Neural cell (in vitro differentiated cells): ENCODE measurements around the gene ROM1. TPM values are rescaled to one million over a fixed set of nuclear protein-coding genes. Genes with fewer than 3 reads are reported as not detected.

Experiments used
- H2AFZ ChIP-seq: fragments of 200-600, 300-800 bp; sonication (generic), shearing (Covaris generic); 2 replicates; pipeline ENCODE4 v1.6.0; 2014; ENCODE audit warnings: low read depth, mild to moderate bottlenecking, antibody characterized with exemption, low read length, moderate library complexity
- H3F3A ChIP-seq: fragments of 200-600 bp; shearing (Covaris generic); 2 replicates; pipeline ENCODE4 v1.6.1; 2016; ENCODE audit warnings: mild to moderate bottlenecking, moderate library complexity, mixed read lengths, antibody characterized with exemption, low read length; ENCODE audit not compliant: insufficient read depth, poor library complexity, severe bottlenecking
- H3K27ac ChIP-seq: fragments of 200-600, 300-800 bp; sonication (generic), shearing (Covaris generic); 2 replicates; pipeline ENCODE4 v1.5.1; 2014; ENCODE audit warnings: mild to moderate bottlenecking, low read length, moderate library complexity
- H3K27me3 ChIP-seq: fragments of 300-800, 200-600 bp; sonication (generic), shearing (Covaris generic); 2 replicates; pipeline ENCODE4 v1.6.0; 2014; ENCODE audit warnings: mild to moderate bottlenecking, low read depth, low read length, moderate library complexity; ENCODE audit not compliant: insufficient read depth
- H3K36me3 ChIP-seq: fragments of 300-800, 200-600 bp; sonication (generic), shearing (Covaris generic); 2 replicates; pipeline ENCODE4 v1.5.1; 2014; ENCODE audit warnings: mild to moderate bottlenecking, antibody characterized with exemption, low read length, moderate library complexity; ENCODE audit not compliant: insufficient read depth
- H3K4me2 ChIP-seq: fragments of 300-800, 200-600 bp; sonication (generic), shearing (Covaris generic); 2 replicates; pipeline ENCODE4 v1.6.0; 2014; ENCODE audit warnings: mild to moderate bottlenecking, low read length
- H3K4me3 ChIP-seq: fragments of 300-800, 200-600 bp; sonication (generic), shearing (Covaris generic); 2 replicates; pipeline ENCODE4 v1.5.1; 2014; ENCODE audit warnings: mild to moderate bottlenecking, low read length, moderate library complexity
- H3K79me2 ChIP-seq: fragments of 200-600 bp; shearing (Covaris generic); replicated peaks from 2 replicates; pipeline ENCODE4 v1.6.0; 2014; ENCODE audit warnings: mild to moderate bottlenecking, low read length, moderate library complexity; ENCODE audit not compliant: insufficient read depth
- H3K9ac ChIP-seq: fragments of 300-800, 200-600 bp; sonication (generic), shearing (Covaris generic); 2 replicates; pipeline ENCODE4 v1.6.1; 2016; ENCODE audit warnings: mild to moderate bottlenecking, low read length, mixed read lengths
- H3K9me2 ChIP-seq: fragments of 200-600 bp; shearing (Covaris generic); 2 replicates; pipeline ENCODE4 v1.6.1; 2016; ENCODE audit warnings: mild to moderate bottlenecking, low read length, mixed read lengths; ENCODE audit not compliant: insufficient read depth
- H3K9me3 ChIP-seq: fragments of 200-600, 300-800 bp; sonication (generic), shearing (Covaris generic); 2 replicates; pipeline ENCODE4 v1.6.1; 2016; ENCODE audit warnings: mild to moderate bottlenecking, mixed run types, low read length, moderate library complexity, mixed read lengths
- H4K20me1 ChIP-seq: fragments of 200-600 bp; shearing (Covaris generic); 2 replicates; pipeline ENCODE4 v1.6.1; 2016; ENCODE audit warnings: mild to moderate bottlenecking, mixed run types; ENCODE audit not compliant: insufficient read depth
- EP300 ChIP-seq: fragments of 450-650 bp; conservative IDR thresholded peaks from 2 replicates; pipeline ENCODE4 v1.6.1; 2014; ENCODE audit warnings: antibody characterized with exemption, mild to moderate bottlenecking, moderate library complexity; ENCODE audit not compliant: poor library complexity, severe bottlenecking
- EZH2 ChIP-seq: fragments of 200-600, 300-800 bp; shearing (Covaris generic), sonication (generic); IDR thresholded peaks from 2 replicates; pipeline ENCODE4 v1.6.1; 2014; ENCODE audit warnings: antibody characterized with exemption, low read length, borderline replicate concordance, mild to moderate bottlenecking; ENCODE audit not compliant: insufficient read depth, poor library complexity, severe bottlenecking
- MXI1 ChIP-seq: fragments of 450-650 bp; conservative IDR thresholded peaks from 2 replicates; pipeline ENCODE4 v1.6.1; 2014; ENCODE audit warnings: antibody characterized with exemption, mild to moderate bottlenecking; ENCODE audit not compliant: poor library complexity, severe bottlenecking
- POLR2AphosphoS5 ChIP-seq: IDR thresholded peaks from 2 replicates; pipeline ENCODE4 v1.6.1; 2012
- RAD21 ChIP-seq: fragments of 450-650 bp; conservative IDR thresholded peaks from 2 replicates; pipeline ENCODE4 v1.6.1; 2014; ENCODE audit warnings: antibody characterized with exemption, mild to moderate bottlenecking, moderate library complexity
- SMC3 ChIP-seq: fragments of 450-650 bp; conservative IDR thresholded peaks from 2 replicates; pipeline ENCODE4 v1.6.1; 2014; ENCODE audit warnings: antibody characterized with exemption, mild to moderate bottlenecking, moderate library complexity; ENCODE audit not compliant: poor library complexity
- TAF1 ChIP-seq: IDR thresholded peaks from 2 replicates; pipeline ENCODE4 v1.6.1; 2012; ENCODE audit warnings: low read depth
- polyA plus RNA-seq: library from polyadenylated mRNA; depleted of rRNA; stranded (reverse); fragments of >200 nt; gene quantifications from 2 replicates; pipeline ENCODE4 v1.2.3, GENCODE V29; 2014
- TF ChIP-seq, protein P1 (sequence below): IDR thresholded peaks from 2 replicates; pipeline ENCODE4 v1.6.1; 2012; ENCODE audit warnings: borderline replicate concordance
- TF ChIP-seq, protein P2 (sequence below): fragments of 450-650 bp; IDR thresholded peaks from 2 replicates; pipeline ENCODE4 v1.5.1; 2014; ENCODE audit warnings: antibody characterized with exemption, mild to moderate bottlenecking, moderate library complexity; ENCODE audit not compliant: poor library complexity, severe bottlenecking

The ROM1 gene
- polyA plus RNA-seq, 1 donor from 2014 or later, result 0.31 TPM

DNA sequence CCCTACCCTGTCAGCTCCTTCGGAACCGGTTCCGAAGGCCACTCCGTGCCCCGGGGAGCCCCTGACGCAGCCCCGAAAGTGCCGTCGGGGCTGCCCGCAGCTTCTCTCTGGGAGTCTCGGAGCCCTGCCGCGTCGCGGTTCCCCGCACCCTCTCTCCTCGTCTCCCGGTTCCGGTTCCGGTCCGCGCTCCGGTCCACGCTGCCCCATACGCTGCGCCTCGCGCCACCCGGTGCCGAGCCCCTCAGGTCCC lies 12.0 kb upstream of the ROM1 start:
- no peak for TF ChIP-seq RAD21
- peaks cover 35% of the 10 kb centered on the region for H3K79me2 ChIP-seq

DNA sequence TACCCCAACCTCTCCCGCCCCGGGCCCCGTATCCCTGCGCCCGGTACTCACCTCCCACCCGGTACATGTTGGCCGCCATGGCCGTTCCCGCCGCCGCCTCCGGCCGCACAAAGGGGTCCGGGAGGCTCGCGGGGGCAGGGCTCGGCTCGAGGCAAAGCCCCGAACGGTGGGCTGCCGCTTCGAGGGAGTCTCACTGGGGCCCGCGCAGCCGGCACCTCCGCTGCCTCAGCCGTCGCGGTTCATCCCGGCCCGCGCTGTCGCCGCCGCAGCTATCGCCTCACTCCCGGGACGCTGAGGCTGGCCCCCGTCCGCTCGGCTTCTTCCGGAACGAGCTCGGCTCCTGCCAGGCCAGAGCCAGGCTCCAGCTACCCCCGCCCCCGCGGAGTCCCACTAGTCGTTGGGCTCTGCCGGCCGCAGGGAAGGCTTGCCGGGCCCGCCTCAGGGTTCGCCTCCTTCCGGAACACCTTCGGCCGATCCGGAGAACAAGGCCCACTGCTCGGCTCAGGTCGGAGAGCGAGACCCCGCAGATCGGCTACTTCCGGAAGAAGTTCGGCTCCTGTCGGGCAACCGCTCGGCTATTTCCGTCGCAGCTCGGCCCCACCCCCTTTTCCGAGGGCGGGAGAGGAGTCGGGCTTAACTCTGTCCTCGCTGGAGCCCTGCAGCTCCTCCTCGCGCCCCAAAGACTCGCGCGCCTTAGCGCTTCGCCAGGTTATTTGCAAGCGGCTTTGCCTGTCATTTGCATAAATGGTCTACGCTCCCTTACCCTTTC lies 11.5 kb upstream of the ROM1 start, which contains the start of gene MTA2:
MTA2 (minus strand) TSS at position 494 of the 769 bp plus-strand sequence; CDS start at position 79, 415 bp downstream.
- Histone ChIP-seq H3K4me3 (peak within 1 kb of the TSS; percentile 100), H3K9me2 (no peaks in the 10 kb centered on the region), H3F3A (no peaks in the 10 kb centered on the region), H3K27ac (peak within 1 kb of the TSS; percentile 87), H3K4me2 (peak within 1 kb of the TSS; percentile 87), H3K79me2 (peaks cover 35% of the 10 kb centered on the region), H3K9ac (peak within 1 kb of the TSS; percentile 98), H4K20me1 (no peaks in the 10 kb centered on the region), H3K27me3 (no peaks in the 10 kb centered on the region), H3K9me3 (no peaks in the 10 kb centered on the region), H2AFZ (peak within 1 kb of the TSS; percentile 77), H3K36me3 (no peaks in the 10 kb centered on the region)
- TF ChIP-seq TAF1 (peak; percentile 76), EZH2 (no peak), MXI1 (peak; percentile 68), EP300 (peak; percentile 34), RAD21 (no peak), SMC3 (no peak), POLR2AphosphoS5 (peak; percentile 83)
- TF ChIP-seq, protein P1, sequence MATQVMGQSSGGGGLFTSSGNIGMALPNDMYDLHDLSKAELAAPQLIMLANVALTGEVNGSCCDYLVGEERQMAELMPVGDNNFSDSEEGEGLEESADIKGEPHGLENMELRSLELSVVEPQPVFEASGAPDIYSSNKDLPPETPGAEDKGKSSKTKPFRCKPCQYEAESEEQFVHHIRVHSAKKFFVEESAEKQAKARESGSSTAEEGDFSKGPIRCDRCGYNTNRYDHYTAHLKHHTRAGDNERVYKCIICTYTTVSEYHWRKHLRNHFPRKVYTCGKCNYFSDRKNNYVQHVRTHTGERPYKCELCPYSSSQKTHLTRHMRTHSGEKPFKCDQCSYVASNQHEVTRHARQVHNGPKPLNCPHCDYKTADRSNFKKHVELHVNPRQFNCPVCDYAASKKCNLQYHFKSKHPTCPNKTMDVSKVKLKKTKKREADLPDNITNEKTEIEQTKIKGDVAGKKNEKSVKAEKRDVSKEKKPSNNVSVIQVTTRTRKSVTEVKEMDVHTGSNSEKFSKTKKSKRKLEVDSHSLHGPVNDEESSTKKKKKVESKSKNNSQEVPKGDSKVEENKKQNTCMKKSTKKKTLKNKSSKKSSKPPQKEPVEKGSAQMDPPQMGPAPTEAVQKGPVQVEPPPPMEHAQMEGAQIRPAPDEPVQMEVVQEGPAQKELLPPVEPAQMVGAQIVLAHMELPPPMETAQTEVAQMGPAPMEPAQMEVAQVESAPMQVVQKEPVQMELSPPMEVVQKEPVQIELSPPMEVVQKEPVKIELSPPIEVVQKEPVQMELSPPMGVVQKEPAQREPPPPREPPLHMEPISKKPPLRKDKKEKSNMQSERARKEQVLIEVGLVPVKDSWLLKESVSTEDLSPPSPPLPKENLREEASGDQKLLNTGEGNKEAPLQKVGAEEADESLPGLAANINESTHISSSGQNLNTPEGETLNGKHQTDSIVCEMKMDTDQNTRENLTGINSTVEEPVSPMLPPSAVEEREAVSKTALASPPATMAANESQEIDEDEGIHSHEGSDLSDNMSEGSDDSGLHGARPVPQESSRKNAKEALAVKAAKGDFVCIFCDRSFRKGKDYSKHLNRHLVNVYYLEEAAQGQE, result peak; percentile 44
- TF ChIP-seq, protein P2, sequence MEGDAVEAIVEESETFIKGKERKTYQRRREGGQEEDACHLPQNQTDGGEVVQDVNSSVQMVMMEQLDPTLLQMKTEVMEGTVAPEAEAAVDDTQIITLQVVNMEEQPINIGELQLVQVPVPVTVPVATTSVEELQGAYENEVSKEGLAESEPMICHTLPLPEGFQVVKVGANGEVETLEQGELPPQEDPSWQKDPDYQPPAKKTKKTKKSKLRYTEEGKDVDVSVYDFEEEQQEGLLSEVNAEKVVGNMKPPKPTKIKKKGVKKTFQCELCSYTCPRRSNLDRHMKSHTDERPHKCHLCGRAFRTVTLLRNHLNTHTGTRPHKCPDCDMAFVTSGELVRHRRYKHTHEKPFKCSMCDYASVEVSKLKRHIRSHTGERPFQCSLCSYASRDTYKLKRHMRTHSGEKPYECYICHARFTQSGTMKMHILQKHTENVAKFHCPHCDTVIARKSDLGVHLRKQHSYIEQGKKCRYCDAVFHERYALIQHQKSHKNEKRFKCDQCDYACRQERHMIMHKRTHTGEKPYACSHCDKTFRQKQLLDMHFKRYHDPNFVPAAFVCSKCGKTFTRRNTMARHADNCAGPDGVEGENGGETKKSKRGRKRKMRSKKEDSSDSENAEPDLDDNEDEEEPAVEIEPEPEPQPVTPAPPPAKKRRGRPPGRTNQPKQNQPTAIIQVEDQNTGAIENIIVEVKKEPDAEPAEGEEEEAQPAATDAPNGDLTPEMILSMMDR, result no peak

More for the DNA sequence above, 12.0 kb upstream of the ROM1 start:
- Histone ChIP-seq H4K20me1 (no peaks in the 10 kb centered on the region), H2AFZ (peak overlapping the region; percentile 77), H3K4me2 (no peak overlapping the region), H3F3A (no peaks in the 10 kb centered on the region), H3K9ac (peak overlapping the region; percentile 98), H3K27ac (peak overlapping the region; percentile 87), H3K9me3 (no peaks in the 10 kb centered on the region), H3K27me3 (no peaks in the 10 kb centered on the region), H3K4me3 (peak overlapping the region; percentile 100), H3K9me2 (no peaks in the 10 kb centered on the region), H3K36me3 (no peaks in the 10 kb centered on the region)
